ENCODE results near the gene SPINK2.
A peak's percentile ranks its signal among the peaks of the same experiment; 100 is the strongest.

Gene SPINK2

GRCh38 chr4:56821381-56822243 is at the start of gene SPINK2:
SPINK2 (minus strand) TSS chr4:56821701; CDS start chr4:56821662, 39 bp downstream.
- Mint-ChIP-seq H3K4me1 (peaks cover 44% of the 10 kb centered on the region), H3K27ac (no peak within 1 kb of the TSS), H3K36me3 (ENCODE audit: low read depth) (no peaks in the 10 kb centered on the region), H3K9me3 (no peaks in the 10 kb centered on the region), H3K27me3 (peaks cover 12% of the 10 kb centered on the region), H3K4me3 (peak within 1 kb of the TSS; percentile 53)
- peak; percentile 37 for ATAC-seq
- peak; percentile 64 for DNase-seq

GRCh38 chr4:56870946-56871345 is 49.4 kb upstream of the SPINK2 start:
- Mint-ChIP-seq H3K27ac (no peak overlapping the region), H3K4me3 (no peak overlapping the region), H3K36me3 (ENCODE audit: low read depth) (no peaks in the 10 kb centered on the region), H3K9me3 (no peaks in the 10 kb centered on the region), H3K4me1 (peaks cover 10% of the 10 kb centered on the region), H3K27me3 (peaks cover 1% of the 10 kb centered on the region)
- ATAC-seq (no peak), DNase-seq (no peak)

- H3K4me3 Mint-ChIP-seq, result no peak overlapping the region
- H3K4me1 Mint-ChIP-seq, result peaks cover 14% of the 10 kb centered on the region
- peak; percentile 88 for ATAC-seq
- H3K9me3 Mint-ChIP-seq, result no peaks in the 10 kb centered on the region
- H3K27ac Mint-ChIP-seq, result peak overlapping the region; percentile 6
- H3K36me3 Mint-ChIP-seq (ENCODE audit: low read depth), result no peaks in the 10 kb centered on the region
- DNase-seq, result no peak
- H3K27me3 Mint-ChIP-seq, result no peaks in the 10 kb centered on the region
Observed at GRCh38 chr4:56863441-56864139, 42.1 kb upstream of the SPINK2 start.

- ATAC-seq (no peak), DNase-seq (no peak)
- no peak overlapping the region for H3K4me3 Mint-ChIP-seq
- no peaks in the 10 kb centered on the region for H3K36me3 Mint-ChIP-seq (ENCODE audit: low read depth)
- H3K9me3 Mint-ChIP-seq, result no peaks in the 10 kb centered on the region
- H3K27me3 Mint-ChIP-seq, result no peaks in the 10 kb centered on the region
- no peak overlapping the region for H3K27ac Mint-ChIP-seq
- peaks cover 14% of the 10 kb centered on the region for H3K4me1 Mint-ChIP-seq
Observed at GRCh38 chr4:56861360-56861759, 39.9 kb upstream of the SPINK2 start.

- H3K27ac Mint-ChIP-seq, result no peak overlapping the region
- no peaks in the 10 kb centered on the region for H3K27me3 Mint-ChIP-seq
- H3K4me3 Mint-ChIP-seq, result no peak overlapping the region
- peaks cover 14% of the 10 kb centered on the region for H3K4me1 Mint-ChIP-seq
- H3K9me3 Mint-ChIP-seq, result no peaks in the 10 kb centered on the region
- DNase-seq, result no peak
- no peak for ATAC-seq
- no peaks in the 10 kb centered on the region for H3K36me3 Mint-ChIP-seq (ENCODE audit: low read depth)
Observed at GRCh38 chr4:56860781-56861180, 39.3 kb upstream of the SPINK2 start.

GRCh38 chr4:56859841-56860240 is 38.3 kb upstream of the SPINK2 start:
- Mint-ChIP-seq H3K27ac (no peak overlapping the region), H3K36me3 (ENCODE audit: low read depth) (no peaks in the 10 kb centered on the region), H3K4me3 (no peak overlapping the region), H3K4me1 (peaks cover 14% of the 10 kb centered on the region), H3K27me3 (no peaks in the 10 kb centered on the region), H3K9me3 (no peaks in the 10 kb centered on the region)
- ATAC-seq (no peak), DNase-seq (no peak)

- no peaks in the 10 kb centered on the region for H3K9me3 Mint-ChIP-seq
- ATAC-seq, result no peak
- H3K4me1 Mint-ChIP-seq, result peaks cover 4% of the 10 kb centered on the region
- no peaks in the 10 kb centered on the region for H3K36me3 Mint-ChIP-seq (ENCODE audit: low read depth)
- H3K4me3 Mint-ChIP-seq, result no peak overlapping the region
- H3K27ac Mint-ChIP-seq, result no peak overlapping the region
- no peak for DNase-seq
- H3K27me3 Mint-ChIP-seq, result no peaks in the 10 kb centered on the region
Observed at GRCh38 chr4:56857601-56858309, 36.3 kb upstream of the SPINK2 start.

GRCh38 chr4:56856656-56857055 is 35.2 kb upstream of the SPINK2 start:
- Mint-ChIP-seq H3K4me3 (no peak overlapping the region), H3K4me1 (peaks cover 4% of the 10 kb centered on the region), H3K36me3 (ENCODE audit: low read depth) (no peaks in the 10 kb centered on the region), H3K27ac (no peak overlapping the region), H3K27me3 (no peaks in the 10 kb centered on the region), H3K9me3 (no peaks in the 10 kb centered on the region)
- ATAC-seq (no peak), DNase-seq (no peak)

- Mint-ChIP-seq H3K36me3 (ENCODE audit: low read depth) (no peaks in the 10 kb centered on the region), H3K4me3 (no peak overlapping the region)
Observed at GRCh38 chr4:56850910-56851309, 29.4 kb upstream of the SPINK2 start.

GRCh38 chr4:56844802-56845580 is 23.5 kb upstream of the SPINK2 start:
- no peaks in the 10 kb centered on the region for H3K27me3 Mint-ChIP-seq
- no peaks in the 10 kb centered on the region for H3K4me1 Mint-ChIP-seq

More at GRCh38 chr4:56850910-56851309, 29.4 kb upstream of the SPINK2 start:
- no peak for ATAC-seq
- no peak for DNase-seq
- H3K4me1 Mint-ChIP-seq, result no peaks in the 10 kb centered on the region
- H3K9me3 Mint-ChIP-seq, result no peaks in the 10 kb centered on the region
- H3K27ac Mint-ChIP-seq, result no peak overlapping the region
- no peaks in the 10 kb centered on the region for H3K27me3 Mint-ChIP-seq

GRCh38 chr4:56843421-56843899 is 22.0 kb upstream of the SPINK2 start:
- Mint-ChIP-seq H3K4me3 (no peak overlapping the region), H3K9me3 (no peaks in the 10 kb centered on the region), H3K4me1 (no peaks in the 10 kb centered on the region), H3K27ac (no peak overlapping the region), H3K27me3 (no peaks in the 10 kb centered on the region), H3K36me3 (ENCODE audit: low read depth) (no peaks in the 10 kb centered on the region)
- ATAC-seq, result no peak
- DNase-seq, result no peak

More at GRCh38 chr4:56844802-56845580, 23.5 kb upstream of the SPINK2 start:
- DNase-seq (no peak), ATAC-seq (no peak)
- Mint-ChIP-seq H3K36me3 (ENCODE audit: low read depth) (no peaks in the 10 kb centered on the region), H3K4me3 (no peak overlapping the region), H3K9me3 (no peaks in the 10 kb centered on the region), H3K27ac (no peak overlapping the region)

- no peak for DNase-seq
- ATAC-seq, result no peak
- Mint-ChIP-seq H3K9me3 (no peaks in the 10 kb centered on the region), H3K27me3 (no peaks in the 10 kb centered on the region), H3K4me1 (peaks cover 4% of the 10 kb centered on the region), H3K36me3 (ENCODE audit: low read depth) (no peaks in the 10 kb centered on the region), H3K27ac (no peak overlapping the region), H3K4me3 (no peak overlapping the region)
Observed at GRCh38 chr4:56840559-56840958, 19.1 kb upstream of the SPINK2 start.

GRCh38 chr4:56828784-56829535 is 7.5 kb upstream of the SPINK2 start:
- Mint-ChIP-seq H3K4me3 (no peak overlapping the region), H3K36me3 (ENCODE audit: low read depth) (no peaks in the 10 kb centered on the region), H3K27ac (peak overlapping the region; percentile 31), H3K4me1 (peaks cover 27% of the 10 kb centered on the region), H3K27me3 (no peaks in the 10 kb centered on the region), H3K9me3 (no peaks in the 10 kb centered on the region)
- ATAC-seq (no peak), DNase-seq (no peak)
